WTC11 (cell line): ENCODE results near the gene PTPN1. TPM values are rescaled to one million over a fixed set of nuclear protein-coding genes. Genes with fewer than 3 reads are reported as not detected.
"Not testable (repeated sequence)": the region's sequence is repeated elsewhere in the genome, so short reads cannot be mapped to it uniquely, and the experiment has no call there.

Experiments used
- ATAC-seq: fragments of 200-7000 bp; cut with Tn5 transposase; 2 replicates; pipeline ENCODE4 v1.10.0; 2021; ENCODE audit warnings: mild to moderate bottlenecking, moderate library complexity
- CTCF ChIA-PET: fragments of 300-600 bp; sonication (Branson Sonifier 250); formaldehyde crosslinking; loops from one replicate; lab custom pipeline; 2021; ENCODE audit warnings: antibody characterized with exemption; lab: Charles Lee
- POLR2A ChIA-PET: fragments of 350-600 bp; sonication (Branson Sonifier 250); formaldehyde crosslinking; loops from one replicate; lab custom pipeline; 2021; ENCODE audit warnings: antibody characterized with exemption; lab: Charles Lee
- DNase-seq: peaks from one replicate; pipeline ENCODE4 v3.0.0; 2021; ENCODE audit warnings: low spot score
- H3K27ac Mint-ChIP-seq: 2 replicates; pipeline ENCODE4 v1.8.0; 2021; ENCODE audit warnings: mixed read lengths
- H3K27me3 Mint-ChIP-seq: 2 replicates; pipeline ENCODE4 v1.8.0; 2021; ENCODE audit warnings: low read depth, mild to moderate bottlenecking, moderate library complexity, mixed read lengths
- H3K36me3 Mint-ChIP-seq: 2 replicates; pipeline ENCODE4 v1.8.0; 2021; ENCODE audit warnings: mixed read lengths
- H3K4me1 Mint-ChIP-seq: 2 replicates; pipeline ENCODE4 v1.8.0; 2022; ENCODE audit warnings: mixed read lengths
- H3K4me3 Mint-ChIP-seq: 2 replicates; pipeline ENCODE4 v1.8.0; 2021; ENCODE audit warnings: mild to moderate bottlenecking, moderate library complexity, mixed read lengths
- H3K9me3 Mint-ChIP-seq: 2 replicates; pipeline ENCODE4 v1.8.0; 2021; ENCODE audit warnings: mixed read lengths
- FOXK1 ChIP-seq: sonication (generic); formaldehyde crosslinking; IDR thresholded peaks from 2 replicates; pipeline ENCODE4 v1.8.0; 2022; ENCODE audit warnings: mild to moderate bottlenecking, moderate library complexity, missing genetic modification reagents
- GTF2I ChIP-seq: fragments of 250-450 bp; sonication (Bioruptor Pico); conservative IDR thresholded peaks from 2 replicates; pipeline ENCODE4 v1.4.0; 2021; ENCODE audit warnings: mild to moderate bottlenecking
- IRF2 ChIP-seq: sonication (generic); formaldehyde crosslinking; IDR thresholded peaks from 2 replicates; pipeline ENCODE4 v1.8.0; 2022; ENCODE audit warnings: low read depth, missing genetic modification reagents, borderline replicate concordance
- NFE2L1 ChIP-seq: sonication (generic); formaldehyde crosslinking; IDR thresholded peaks from 2 replicates; pipeline ENCODE4 v1.8.1; 2023; ENCODE audit warnings: missing genetic modification reagents
- NR2C2 ChIP-seq: sonication (generic); formaldehyde crosslinking; IDR thresholded peaks from 2 replicates; pipeline ENCODE4 v1.8.0; 2022; ENCODE audit warnings: mild to moderate bottlenecking, missing genetic modification reagents
- RORB ChIP-seq: fragments of 250-450 bp; sonication (Bioruptor Pico); IDR thresholded peaks from 2 replicates; pipeline ENCODE4 v1.9.0; 2021; ENCODE audit warnings: mild to moderate bottlenecking
- TEAD1 ChIP-seq: sonication (generic); formaldehyde crosslinking; IDR thresholded peaks from 2 replicates; pipeline ENCODE4 v1.8.0; 2022; ENCODE audit warnings: mild to moderate bottlenecking, missing genetic modification reagents
- ZNF121 ChIP-seq: sonication (generic); formaldehyde crosslinking; IDR thresholded peaks from 2 replicates; pipeline ENCODE4 v1.8.0; 2023; ENCODE audit warnings: missing genetic modification reagents
- ZNF219 ChIP-seq: sonication (generic); formaldehyde crosslinking; IDR thresholded peaks from 2 replicates; pipeline ENCODE4 v1.8.0; 2023; ENCODE audit warnings: missing genetic modification reagents, mild to moderate bottlenecking, borderline replicate concordance
- ZNF317 ChIP-seq: sonication (generic); formaldehyde crosslinking; IDR thresholded peaks from 2 replicates; pipeline ENCODE4 v1.8.1; 2023; ENCODE audit warnings: low read depth, mild to moderate bottlenecking, moderate library complexity, missing genetic modification reagents, borderline replicate concordance
- ZNF416 ChIP-seq: fragments of 250-450 bp; sonication (Bioruptor Pico); IDR thresholded peaks from 2 replicates; pipeline ENCODE4 v1.9.0; 2021; ENCODE audit warnings: mild to moderate bottlenecking, inconsistent platforms
- total RNA-seq: library from RNA; stranded (reverse); gene quantifications from 3 replicates; pipeline ENCODE4 v1.2.3, GENCODE V29; 2021
- TF ChIP-seq, protein P1 (sequence below): sonication (generic); formaldehyde crosslinking; IDR thresholded peaks from 2 replicates; pipeline ENCODE4 v1.8.1; 2023; ENCODE audit warnings: mild to moderate bottlenecking, missing genetic modification reagents, moderate library complexity
- TF ChIP-seq, protein P2 (sequence below): fragments of 200-600 bp; IDR thresholded peaks from 2 replicates; pipeline ENCODE4 v1.8.0; 2022; ENCODE audit warnings: antibody characterized with exemption
- TF ChIP-seq, protein P3 (sequence below): fragments of 250-450 bp; sonication (Bioruptor Pico); IDR thresholded peaks from 2 replicates; pipeline ENCODE4 v1.9.0; 2021; ENCODE audit warnings: mild to moderate bottlenecking, borderline replicate concordance
- TF ChIP-seq, protein P4 (sequence below): sonication (generic); formaldehyde crosslinking; IDR thresholded peaks from 2 replicates; pipeline ENCODE4 v1.8.1; 2022; ENCODE audit warnings: mild to moderate bottlenecking, moderate library complexity, missing genetic modification reagents
- TF ChIP-seq, protein P5 (sequence below): sonication (generic); formaldehyde crosslinking; IDR thresholded peaks from 2 replicates; pipeline ENCODE4 v1.8.0; 2022; ENCODE audit warnings: mild to moderate bottlenecking, missing genetic modification reagents
- TF ChIP-seq, protein P6 (sequence below): sonication (generic); formaldehyde crosslinking; IDR thresholded peaks from 2 replicates; pipeline ENCODE4 v1.8.1; 2023; ENCODE audit warnings: mild to moderate bottlenecking, missing genetic modification reagents, moderate library complexity
- TF ChIP-seq, protein P7 (sequence below): fragments of 250-450 bp; sonication (Bioruptor Pico); IDR thresholded peaks from 2 replicates; pipeline ENCODE4 v1.8.0; 2021; ENCODE audit warnings: mild to moderate bottlenecking
- TF ChIP-seq, protein P8 (sequence below): sonication (generic); formaldehyde crosslinking; IDR thresholded peaks from 2 replicates; pipeline ENCODE4 v1.8.0; 2023; ENCODE audit warnings: missing genetic modification reagents

The PTPN1 gene
- total RNA-seq, 1 experiment from 2014 or later, result 29.4 TPM

DNA sequence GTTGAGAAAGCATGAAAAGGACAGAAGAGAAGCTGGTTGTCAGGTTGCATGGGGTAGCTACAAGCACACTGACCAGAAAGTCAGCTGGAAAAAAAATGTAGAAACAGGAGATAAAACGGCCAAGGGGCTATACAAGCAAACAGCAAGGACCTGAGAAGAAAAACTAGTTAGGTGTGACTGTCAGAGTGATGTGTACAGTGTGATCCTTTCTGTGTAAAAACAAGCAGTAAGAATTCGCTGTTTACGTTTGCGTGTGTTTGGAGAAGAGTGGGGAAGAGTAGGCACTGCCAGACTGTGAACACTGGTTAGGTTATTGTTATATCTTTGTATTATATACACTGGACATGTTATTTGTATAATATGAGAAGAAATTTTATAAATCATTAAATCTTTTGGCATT is 28.1 kb downstream of the PTPN1 start (continued):
- TF ChIP-seq, protein P1, sequence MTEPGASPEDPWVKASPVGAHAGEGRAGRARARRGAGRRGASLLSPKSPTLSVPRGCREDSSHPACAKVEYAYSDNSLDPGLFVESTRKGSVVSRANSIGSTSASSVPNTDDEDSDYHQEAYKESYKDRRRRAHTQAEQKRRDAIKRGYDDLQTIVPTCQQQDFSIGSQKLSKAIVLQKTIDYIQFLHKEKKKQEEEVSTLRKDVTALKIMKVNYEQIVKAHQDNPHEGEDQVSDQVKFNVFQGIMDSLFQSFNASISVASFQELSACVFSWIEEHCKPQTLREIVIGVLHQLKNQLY (CRISPR knock-in tag), result no peak
- TF ChIP-seq, protein P2, sequence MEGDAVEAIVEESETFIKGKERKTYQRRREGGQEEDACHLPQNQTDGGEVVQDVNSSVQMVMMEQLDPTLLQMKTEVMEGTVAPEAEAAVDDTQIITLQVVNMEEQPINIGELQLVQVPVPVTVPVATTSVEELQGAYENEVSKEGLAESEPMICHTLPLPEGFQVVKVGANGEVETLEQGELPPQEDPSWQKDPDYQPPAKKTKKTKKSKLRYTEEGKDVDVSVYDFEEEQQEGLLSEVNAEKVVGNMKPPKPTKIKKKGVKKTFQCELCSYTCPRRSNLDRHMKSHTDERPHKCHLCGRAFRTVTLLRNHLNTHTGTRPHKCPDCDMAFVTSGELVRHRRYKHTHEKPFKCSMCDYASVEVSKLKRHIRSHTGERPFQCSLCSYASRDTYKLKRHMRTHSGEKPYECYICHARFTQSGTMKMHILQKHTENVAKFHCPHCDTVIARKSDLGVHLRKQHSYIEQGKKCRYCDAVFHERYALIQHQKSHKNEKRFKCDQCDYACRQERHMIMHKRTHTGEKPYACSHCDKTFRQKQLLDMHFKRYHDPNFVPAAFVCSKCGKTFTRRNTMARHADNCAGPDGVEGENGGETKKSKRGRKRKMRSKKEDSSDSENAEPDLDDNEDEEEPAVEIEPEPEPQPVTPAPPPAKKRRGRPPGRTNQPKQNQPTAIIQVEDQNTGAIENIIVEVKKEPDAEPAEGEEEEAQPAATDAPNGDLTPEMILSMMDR, result no peak
- TF ChIP-seq, protein P3, sequence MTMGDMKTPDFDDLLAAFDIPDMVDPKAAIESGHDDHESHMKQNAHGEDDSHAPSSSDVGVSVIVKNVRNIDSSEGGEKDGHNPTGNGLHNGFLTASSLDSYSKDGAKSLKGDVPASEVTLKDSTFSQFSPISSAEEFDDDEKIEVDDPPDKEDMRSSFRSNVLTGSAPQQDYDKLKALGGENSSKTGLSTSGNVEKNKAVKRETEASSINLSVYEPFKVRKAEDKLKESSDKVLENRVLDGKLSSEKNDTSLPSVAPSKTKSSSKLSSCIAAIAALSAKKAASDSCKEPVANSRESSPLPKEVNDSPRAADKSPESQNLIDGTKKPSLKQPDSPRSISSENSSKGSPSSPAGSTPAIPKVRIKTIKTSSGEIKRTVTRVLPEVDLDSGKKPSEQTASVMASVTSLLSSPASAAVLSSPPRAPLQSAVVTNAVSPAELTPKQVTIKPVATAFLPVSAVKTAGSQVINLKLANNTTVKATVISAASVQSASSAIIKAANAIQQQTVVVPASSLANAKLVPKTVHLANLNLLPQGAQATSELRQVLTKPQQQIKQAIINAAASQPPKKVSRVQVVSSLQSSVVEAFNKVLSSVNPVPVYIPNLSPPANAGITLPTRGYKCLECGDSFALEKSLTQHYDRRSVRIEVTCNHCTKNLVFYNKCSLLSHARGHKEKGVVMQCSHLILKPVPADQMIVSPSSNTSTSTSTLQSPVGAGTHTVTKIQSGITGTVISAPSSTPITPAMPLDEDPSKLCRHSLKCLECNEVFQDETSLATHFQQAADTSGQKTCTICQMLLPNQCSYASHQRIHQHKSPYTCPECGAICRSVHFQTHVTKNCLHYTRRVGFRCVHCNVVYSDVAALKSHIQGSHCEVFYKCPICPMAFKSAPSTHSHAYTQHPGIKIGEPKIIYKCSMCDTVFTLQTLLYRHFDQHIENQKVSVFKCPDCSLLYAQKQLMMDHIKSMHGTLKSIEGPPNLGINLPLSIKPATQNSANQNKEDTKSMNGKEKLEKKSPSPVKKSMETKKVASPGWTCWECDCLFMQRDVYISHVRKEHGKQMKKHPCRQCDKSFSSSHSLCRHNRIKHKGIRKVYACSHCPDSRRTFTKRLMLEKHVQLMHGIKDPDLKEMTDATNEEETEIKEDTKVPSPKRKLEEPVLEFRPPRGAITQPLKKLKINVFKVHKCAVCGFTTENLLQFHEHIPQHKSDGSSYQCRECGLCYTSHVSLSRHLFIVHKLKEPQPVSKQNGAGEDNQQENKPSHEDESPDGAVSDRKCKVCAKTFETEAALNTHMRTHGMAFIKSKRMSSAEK, result no peak

DNA sequence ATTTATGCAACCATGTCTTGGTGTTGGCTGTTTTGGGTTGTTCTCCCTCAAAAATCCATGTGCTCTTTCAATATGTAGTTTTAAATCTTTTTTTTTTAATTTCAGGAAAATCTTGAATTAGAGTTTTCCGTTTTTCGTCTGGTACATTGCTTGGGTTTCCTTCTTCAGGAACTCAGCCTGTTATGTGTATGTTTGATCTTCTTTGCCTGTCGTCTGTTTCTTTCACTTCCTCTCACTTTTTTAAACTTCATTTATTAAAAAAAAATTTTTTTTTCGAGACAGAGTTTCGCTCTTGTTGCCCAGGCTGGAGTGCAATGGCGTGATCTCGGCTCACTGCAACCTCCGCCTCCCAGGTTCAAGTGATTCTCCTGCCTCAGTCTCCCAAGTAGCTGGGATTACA is 29.6 kb downstream of the PTPN1 start:
- CTCF ChIA-PET, result interaction anchor here (0.6 to 1.6 kb wide), 2 partner anchors 8 to 27 kb away, joined by 3 read pairs; no protein-coding TSS in a partner anchor
- H3K27ac Mint-ChIP-seq, H3K4me3 Mint-ChIP-seq, H3K27me3 Mint-ChIP-seq, H3K9me3 Mint-ChIP-seq, DNase-seq, POLR2A ChIA-PET, H3K36me3 Mint-ChIP-seq, ATAC-seq: not testable (repeated sequence)
- H3K4me1 Mint-ChIP-seq, result peaks cover 11% of the 10 kb centered on the region

DNA sequence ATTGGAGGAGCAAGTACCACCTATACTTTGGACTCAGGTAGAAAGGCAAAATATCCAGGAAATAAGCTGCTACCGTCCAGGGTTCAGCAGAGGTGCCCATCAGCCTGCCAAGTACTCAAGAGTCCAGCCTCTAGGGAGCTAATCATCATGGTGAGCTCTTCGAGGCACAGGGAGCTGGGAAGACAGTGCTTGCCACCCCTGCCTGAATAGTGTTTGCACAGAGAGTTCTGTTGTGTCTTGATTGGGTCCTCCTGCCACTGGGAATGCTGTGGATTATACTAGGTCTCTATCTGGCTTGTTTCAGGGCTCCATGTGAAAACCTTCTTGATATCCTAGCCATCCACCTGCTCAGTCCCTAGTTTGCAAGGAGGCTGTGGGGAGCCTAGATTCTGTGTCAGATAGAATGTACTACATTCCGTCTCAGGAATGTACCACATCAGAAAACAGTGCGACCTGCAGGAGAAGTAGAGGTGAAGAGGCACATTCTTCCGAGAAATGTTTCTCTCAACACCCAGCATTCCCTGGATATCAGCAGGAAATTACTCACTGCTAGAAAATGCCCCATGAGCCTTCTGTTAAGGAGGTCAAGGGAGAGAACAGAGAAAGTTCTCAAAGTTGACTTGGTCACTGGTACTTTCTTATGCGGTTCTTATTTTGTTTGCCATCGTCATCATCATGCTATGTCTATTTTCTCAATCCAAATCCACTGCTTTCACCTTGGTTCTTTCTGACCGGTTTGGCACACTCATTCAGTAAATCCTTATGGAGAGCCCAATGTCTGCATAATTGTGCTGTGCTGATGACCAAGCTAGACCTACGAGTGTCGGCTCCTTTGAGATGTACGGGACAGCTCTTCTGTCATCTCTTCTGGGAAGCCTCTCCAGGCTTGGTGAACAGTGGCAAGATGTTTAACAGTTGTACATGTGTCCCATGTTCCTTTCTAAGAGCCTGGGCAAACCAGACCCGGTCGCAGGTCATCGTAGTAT is 30.7 kb downstream of the PTPN1 start:
- Mint-ChIP-seq H3K4me1 (peaks cover 9% of the 10 kb centered on the region; the same call in 1 of the 2 replicates), H3K27ac (0 out of 2 replicates have a peak overlapping the region, but pooled peaks have one; percentile 26)
- TF ChIP-seq, protein P4, sequence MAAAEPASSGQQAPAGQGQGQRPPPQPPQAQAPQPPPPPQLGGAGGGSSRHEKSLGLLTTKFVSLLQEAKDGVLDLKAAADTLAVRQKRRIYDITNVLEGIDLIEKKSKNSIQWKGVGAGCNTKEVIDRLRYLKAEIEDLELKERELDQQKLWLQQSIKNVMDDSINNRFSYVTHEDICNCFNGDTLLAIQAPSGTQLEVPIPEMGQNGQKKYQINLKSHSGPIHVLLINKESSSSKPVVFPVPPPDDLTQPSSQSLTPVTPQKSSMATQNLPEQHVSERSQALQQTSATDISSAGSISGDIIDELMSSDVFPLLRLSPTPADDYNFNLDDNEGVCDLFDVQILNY (CRISPR knock-in tag), result no peak
- TF ChIP-seq ZNF219 (CRISPR knock-in tag), result no peak
- TF ChIP-seq, protein P5, sequence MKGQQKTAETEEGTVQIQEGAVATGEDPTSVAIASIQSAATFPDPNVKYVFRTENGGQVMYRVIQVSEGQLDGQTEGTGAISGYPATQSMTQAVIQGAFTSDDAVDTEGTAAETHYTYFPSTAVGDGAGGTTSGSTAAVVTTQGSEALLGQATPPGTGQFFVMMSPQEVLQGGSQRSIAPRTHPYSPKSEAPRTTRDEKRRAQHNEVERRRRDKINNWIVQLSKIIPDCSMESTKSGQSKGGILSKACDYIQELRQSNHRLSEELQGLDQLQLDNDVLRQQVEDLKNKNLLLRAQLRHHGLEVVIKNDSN, result no peak
- TF ChIP-seq, protein P6, sequence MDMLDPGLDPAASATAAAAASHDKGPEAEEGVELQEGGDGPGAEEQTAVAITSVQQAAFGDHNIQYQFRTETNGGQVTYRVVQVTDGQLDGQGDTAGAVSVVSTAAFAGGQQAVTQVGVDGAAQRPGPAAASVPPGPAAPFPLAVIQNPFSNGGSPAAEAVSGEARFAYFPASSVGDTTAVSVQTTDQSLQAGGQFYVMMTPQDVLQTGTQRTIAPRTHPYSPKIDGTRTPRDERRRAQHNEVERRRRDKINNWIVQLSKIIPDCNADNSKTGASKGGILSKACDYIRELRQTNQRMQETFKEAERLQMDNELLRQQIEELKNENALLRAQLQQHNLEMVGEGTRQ (CRISPR knock-in tag), result no peak
- TF ChIP-seq, protein P7, sequence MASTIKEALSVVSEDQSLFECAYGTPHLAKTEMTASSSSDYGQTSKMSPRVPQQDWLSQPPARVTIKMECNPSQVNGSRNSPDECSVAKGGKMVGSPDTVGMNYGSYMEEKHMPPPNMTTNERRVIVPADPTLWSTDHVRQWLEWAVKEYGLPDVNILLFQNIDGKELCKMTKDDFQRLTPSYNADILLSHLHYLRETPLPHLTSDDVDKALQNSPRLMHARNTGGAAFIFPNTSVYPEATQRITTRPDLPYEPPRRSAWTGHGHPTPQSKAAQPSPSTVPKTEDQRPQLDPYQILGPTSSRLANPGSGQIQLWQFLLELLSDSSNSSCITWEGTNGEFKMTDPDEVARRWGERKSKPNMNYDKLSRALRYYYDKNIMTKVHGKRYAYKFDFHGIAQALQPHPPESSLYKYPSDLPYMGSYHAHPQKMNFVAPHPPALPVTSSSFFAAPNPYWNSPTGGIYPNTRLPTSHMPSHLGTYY, result no peak
- TF ChIP-seq GTF2I (CRISPR knock-in tag), result no peak
- no peak for TF ChIP-seq ZNF317 (CRISPR knock-in tag)
- TF ChIP-seq, protein P8, sequence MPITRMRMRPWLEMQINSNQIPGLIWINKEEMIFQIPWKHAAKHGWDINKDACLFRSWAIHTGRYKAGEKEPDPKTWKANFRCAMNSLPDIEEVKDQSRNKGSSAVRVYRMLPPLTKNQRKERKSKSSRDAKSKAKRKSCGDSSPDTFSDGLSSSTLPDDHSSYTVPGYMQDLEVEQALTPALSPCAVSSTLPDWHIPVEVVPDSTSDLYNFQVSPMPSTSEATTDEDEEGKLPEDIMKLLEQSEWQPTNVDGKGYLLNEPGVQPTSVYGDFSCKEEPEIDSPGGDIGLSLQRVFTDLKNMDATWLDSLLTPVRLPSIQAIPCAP (CRISPR knock-in tag), result no peak
- TF ChIP-seq NR2C2 (CRISPR knock-in tag), result no peak
- no peak for TF ChIP-seq RORB (CRISPR knock-in tag)
- no peak for TF ChIP-seq ZNF121 (CRISPR knock-in tag)
- TF ChIP-seq ZNF416 (CRISPR knock-in tag), result no peak
- no peak for TF ChIP-seq TEAD1 (CRISPR knock-in tag)
- TF ChIP-seq IRF2, result no peak
- no peak for TF ChIP-seq NFE2L1 (CRISPR knock-in tag)
- TF ChIP-seq FOXK1 (CRISPR knock-in tag), result no peak

More for the DNA sequence above, 30.7 kb downstream of the PTPN1 start:
- Mint-ChIP-seq H3K27me3 (no peaks in the 10 kb centered on the region), H3K4me3 (no peak overlapping the region), H3K36me3 (no peaks in the 10 kb centered on the region), H3K9me3 (no peaks in the 10 kb centered on the region)
- ChIA-PET CTCF (interaction anchor here (1.6 kb wide), 1 partner anchor 28 kb away, joined by 3 read pairs; no protein-coding TSS in a partner anchor), POLR2A (interaction anchor here (0.6 kb wide), 1 partner anchor 1652 kb away, joined by 6 read pairs; no protein-coding TSS in a partner anchor)
- ATAC-seq (no peak; the same call in 1 of the 2 replicates), DNase-seq (no peak)
